ENCODE data around the gene C20orf96. TPM values are rescaled to one million over a fixed set of nuclear protein-coding genes. Genes with fewer than 3 reads are reported as not detected.

Gene C20orf96
- polyA plus RNA-seq, 1 donor (not counting 4 experiments of a cell fraction or from before 2014, with no cell fraction given): 3.6 TPM

DNA sequence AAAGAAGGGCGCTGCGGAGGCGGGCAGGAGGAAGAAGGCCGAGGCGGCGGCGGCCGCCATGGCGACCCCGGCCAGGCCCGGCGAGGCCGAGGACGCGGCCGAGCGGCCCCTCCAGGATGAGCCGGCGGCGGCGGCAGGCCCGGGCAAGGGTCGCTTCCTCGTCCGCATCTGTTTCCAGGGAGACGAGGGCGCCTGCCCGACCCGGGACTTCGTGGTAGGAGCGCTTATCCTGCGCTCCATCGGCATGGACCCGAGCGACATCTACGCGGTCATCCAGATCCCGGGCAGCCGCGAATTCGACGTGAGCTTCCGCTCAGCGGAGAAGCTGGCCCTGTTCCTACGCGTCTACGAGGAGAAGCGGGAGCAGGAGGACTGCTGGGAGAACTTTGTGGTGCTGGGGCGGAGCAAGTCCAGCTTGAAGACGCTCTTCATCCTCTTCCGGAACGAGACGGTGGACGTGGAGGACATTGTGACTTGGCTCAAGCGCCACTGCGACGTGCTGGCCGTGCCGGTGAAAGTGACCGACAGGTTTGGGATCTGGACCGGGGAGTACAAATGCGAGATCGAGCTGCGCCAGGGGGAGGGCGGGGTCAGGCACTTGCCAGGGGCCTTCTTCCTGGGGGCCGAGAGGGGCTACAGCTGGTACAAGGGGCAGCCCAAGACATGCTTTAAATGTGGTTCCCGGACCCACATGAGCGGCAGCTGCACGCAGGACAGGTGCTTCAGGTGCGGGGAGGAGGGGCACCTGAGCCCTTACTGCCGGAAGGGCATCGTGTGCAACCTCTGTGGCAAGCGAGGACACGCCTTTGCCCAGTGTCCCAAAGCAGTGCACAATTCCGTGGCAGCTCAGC lies 7.6 kb upstream of the C20orf96 start:
- no peaks in the 10 kb centered on the region for H3K27me3 ChIP-seq (ENCODE audit: control insufficient read depth, extremely low read depth, insufficient read depth, low read length)
- dilution Hi-C loops (cut with MboI; ENCODE audit: extremely low pct_ligation_motif_present, low sequenced_read_pairs): no loop called here
- H4K20me1 ChIP-seq (ENCODE audit: control insufficient read depth, extremely low read depth, insufficient read depth, low read length): no peaks in the 10 kb centered on the region
- FAIRE-seq (no peak), DNase-seq (ENCODE audit: low read depth, low spot score) (no peak)
- H3K9ac ChIP-seq (ENCODE audit: control insufficient read depth, extremely low read depth, insufficient read depth, low read length): peak overlapping the region; percentile 88
- no peaks in the 10 kb centered on the region for H3K9me3 ChIP-seq (ENCODE audit: control insufficient read depth, low read depth, low read length)
- peak overlapping the region; percentile 61 to 73 (median 71) for H3K4me3 ChIP-seq (ENCODE audit: control insufficient read depth in 2 of 3, extremely low read depth in 1 of 3, insufficient read depth in 2 of 3, low read depth in 1 of 3, low read length in 3 of 3)
- peak overlapping the region; percentile 22 for H2AFZ ChIP-seq (ENCODE audit: control insufficient read depth, low read length)
- peak overlapping the region; percentile 89 for H3K4me2 ChIP-seq (ENCODE audit: control insufficient read depth, extremely low read depth, insufficient read depth, low read depth, low read length)
- peaks cover 35% of the 10 kb centered on the region for H3K4me1 ChIP-seq (ENCODE audit: control insufficient read depth, extremely low read depth, insufficient read depth, low read length)
- H3K9me1 ChIP-seq (ENCODE audit: control insufficient read depth, extremely low read depth, insufficient read depth, low read length): no peaks in the 10 kb centered on the region
- peaks cover 19% of the 10 kb centered on the region for H3K79me2 ChIP-seq (ENCODE audit: control insufficient read depth, insufficient read depth, low read length)
- H3K36me3 ChIP-seq (ENCODE audit: control insufficient read depth in 2 of 2, extremely low read depth in 1 of 2, insufficient read depth in 2 of 2, low read length in 2 of 2): no peaks in the 10 kb centered on the region
- H3K27ac ChIP-seq (ENCODE audit: control insufficient read depth, insufficient read depth, low read length): peak overlapping the region; percentile 76
- no peak for TF ChIP-seq EZH2 (IDR thresholded peaks at IDR 0.05; ENCODE audit: low read length)
- TF ChIP-seq, protein P1, sequence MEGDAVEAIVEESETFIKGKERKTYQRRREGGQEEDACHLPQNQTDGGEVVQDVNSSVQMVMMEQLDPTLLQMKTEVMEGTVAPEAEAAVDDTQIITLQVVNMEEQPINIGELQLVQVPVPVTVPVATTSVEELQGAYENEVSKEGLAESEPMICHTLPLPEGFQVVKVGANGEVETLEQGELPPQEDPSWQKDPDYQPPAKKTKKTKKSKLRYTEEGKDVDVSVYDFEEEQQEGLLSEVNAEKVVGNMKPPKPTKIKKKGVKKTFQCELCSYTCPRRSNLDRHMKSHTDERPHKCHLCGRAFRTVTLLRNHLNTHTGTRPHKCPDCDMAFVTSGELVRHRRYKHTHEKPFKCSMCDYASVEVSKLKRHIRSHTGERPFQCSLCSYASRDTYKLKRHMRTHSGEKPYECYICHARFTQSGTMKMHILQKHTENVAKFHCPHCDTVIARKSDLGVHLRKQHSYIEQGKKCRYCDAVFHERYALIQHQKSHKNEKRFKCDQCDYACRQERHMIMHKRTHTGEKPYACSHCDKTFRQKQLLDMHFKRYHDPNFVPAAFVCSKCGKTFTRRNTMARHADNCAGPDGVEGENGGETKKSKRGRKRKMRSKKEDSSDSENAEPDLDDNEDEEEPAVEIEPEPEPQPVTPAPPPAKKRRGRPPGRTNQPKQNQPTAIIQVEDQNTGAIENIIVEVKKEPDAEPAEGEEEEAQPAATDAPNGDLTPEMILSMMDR (optimal IDR thresholded peaks at IDR 0.05 in 1 of 3, IDR thresholded peaks at IDR 0.05 in 1 of 3, conservative IDR thresholded peaks at IDR 0.05 in 1 of 3; ENCODE audit: extremely low read depth in 1 of 3, insufficient read depth in 2 of 3, low read length in 3 of 3): no peak

DNA sequence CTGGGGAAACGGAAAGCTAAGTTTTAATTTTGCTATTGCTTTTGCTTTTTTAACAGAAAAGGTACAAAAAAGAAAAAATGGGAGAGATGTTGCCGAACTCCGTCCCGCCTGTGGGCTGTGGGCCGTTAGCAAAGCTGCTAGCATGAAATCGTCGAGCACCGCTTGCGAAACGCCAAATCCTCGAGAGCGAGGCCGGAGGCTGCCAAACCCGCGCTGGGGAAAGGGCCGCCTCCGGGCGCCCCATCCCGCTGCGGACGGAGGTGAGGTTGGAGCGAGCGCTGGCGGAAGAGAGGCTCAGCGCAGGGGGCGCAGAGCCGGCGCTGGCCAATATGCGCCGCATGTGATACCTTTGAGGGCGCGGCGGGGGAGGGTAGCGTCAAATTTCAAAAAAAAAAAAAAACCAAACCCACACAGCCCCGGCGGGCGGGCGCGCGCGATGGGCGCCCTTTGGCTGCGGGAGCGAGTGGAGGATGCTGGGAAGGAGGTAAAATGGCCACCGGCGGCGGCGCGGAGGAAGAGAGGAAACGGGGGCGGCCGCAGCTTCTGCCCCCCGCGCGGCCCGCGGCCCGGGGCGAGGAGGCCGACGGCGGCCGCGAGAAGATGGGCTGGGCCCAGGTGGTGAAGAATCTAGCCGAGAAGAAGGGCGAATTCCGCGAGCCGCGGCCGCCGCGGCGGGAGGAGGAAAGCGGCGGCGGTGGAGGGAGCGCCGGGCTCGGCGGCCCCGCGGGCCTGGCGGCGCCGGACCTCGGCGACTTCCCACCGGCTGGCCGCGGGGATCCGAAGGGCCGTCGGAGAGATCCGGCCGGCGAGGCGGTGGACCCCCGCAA lies 6.8 kb upstream of the C20orf96 start, which contains the start of gene ZCCHC3:
Gene ZCCHC3, plus strand, starts transcription at position 473 of the 827 bp plus-strand sequence. Its CDS starts 17 bp downstream, at position 490.
- Histone ChIP-seq H3K9ac (ENCODE audit: control insufficient read depth, extremely low read depth, insufficient read depth, low read length) (peak within 1 kb of the TSS; percentile 88), H3K4me1 (ENCODE audit: control insufficient read depth, extremely low read depth, insufficient read depth, low read length) (peaks cover 35% of the 10 kb centered on the region), H4K20me1 (ENCODE audit: control insufficient read depth, extremely low read depth, insufficient read depth, low read length) (no peaks in the 10 kb centered on the region), H3K27ac (ENCODE audit: control insufficient read depth, insufficient read depth, low read length) (peak within 1 kb of the TSS; percentile 76), H3K4me2 (ENCODE audit: control insufficient read depth, extremely low read depth, insufficient read depth, low read depth, low read length) (peak within 1 kb of the TSS; percentile 89), H3K79me2 (ENCODE audit: control insufficient read depth, insufficient read depth, low read length) (peaks cover 19% of the 10 kb centered on the region), H3K4me3 (ENCODE audit: control insufficient read depth in 2 of 3, extremely low read depth in 1 of 3, insufficient read depth in 2 of 3, low read depth in 1 of 3, low read length in 3 of 3) (peak within 1 kb of the TSS; percentile 61 to 73 (median 71)), H3K9me1 (ENCODE audit: control insufficient read depth, extremely low read depth, insufficient read depth, low read length) (no peaks in the 10 kb centered on the region), H3K27me3 (ENCODE audit: control insufficient read depth, extremely low read depth, insufficient read depth, low read length) (no peaks in the 10 kb centered on the region), H3K36me3 (ENCODE audit: control insufficient read depth in 2 of 2, extremely low read depth in 1 of 2, insufficient read depth in 2 of 2, low read length in 2 of 2) (no peaks in the 10 kb centered on the region), H3K9me3 (ENCODE audit: control insufficient read depth, low read depth, low read length) (no peaks in the 10 kb centered on the region), H2AFZ (ENCODE audit: control insufficient read depth, low read length) (peak within 1 kb of the TSS; percentile 49)
- dilution Hi-C loops (cut with MboI; ENCODE audit: extremely low pct_ligation_motif_present, low sequenced_read_pairs): no loop called here
- TF ChIP-seq, protein P1 (optimal IDR thresholded peaks at IDR 0.05 in 1 of 3, IDR thresholded peaks at IDR 0.05 in 1 of 3, conservative IDR thresholded peaks at IDR 0.05 in 1 of 3; ENCODE audit: extremely low read depth in 1 of 3, insufficient read depth in 2 of 3, low read length in 3 of 3): peak in 1 of 3 experiments; percentile 20
- no peak for TF ChIP-seq EZH2 (IDR thresholded peaks at IDR 0.05; ENCODE audit: low read length)
- FAIRE-seq (no peak), DNase-seq (ENCODE audit: low read depth, low spot score) (no peak)
